OCI-LY1 (cell line): ENCODE data around the gene CEP104.

Experiments
- EZH2 ChIP-seq: fragments of 200-600 bp; sonication (generic), shearing (Covaris generic); IDR thresholded peaks from 2 replicates; pipeline ENCODE4 v1.8.0; 2017; ENCODE audit warnings: borderline replicate concordance, mixed run types, mild to moderate bottlenecking, antibody characterized with exemption, low read length, moderate library complexity, mixed read lengths
- TF ChIP-seq, protein P1 (sequence below): fragments of 200-600 bp; sonication (generic), shearing (Covaris generic); IDR thresholded peaks from 2 replicates; pipeline ENCODE4 v1.5.1; 2017; ENCODE audit warnings: mild to moderate bottlenecking, antibody characterized with exemption, low read length, moderate library complexity, mixed read lengths

- TF ChIP-seq, protein P1, sequence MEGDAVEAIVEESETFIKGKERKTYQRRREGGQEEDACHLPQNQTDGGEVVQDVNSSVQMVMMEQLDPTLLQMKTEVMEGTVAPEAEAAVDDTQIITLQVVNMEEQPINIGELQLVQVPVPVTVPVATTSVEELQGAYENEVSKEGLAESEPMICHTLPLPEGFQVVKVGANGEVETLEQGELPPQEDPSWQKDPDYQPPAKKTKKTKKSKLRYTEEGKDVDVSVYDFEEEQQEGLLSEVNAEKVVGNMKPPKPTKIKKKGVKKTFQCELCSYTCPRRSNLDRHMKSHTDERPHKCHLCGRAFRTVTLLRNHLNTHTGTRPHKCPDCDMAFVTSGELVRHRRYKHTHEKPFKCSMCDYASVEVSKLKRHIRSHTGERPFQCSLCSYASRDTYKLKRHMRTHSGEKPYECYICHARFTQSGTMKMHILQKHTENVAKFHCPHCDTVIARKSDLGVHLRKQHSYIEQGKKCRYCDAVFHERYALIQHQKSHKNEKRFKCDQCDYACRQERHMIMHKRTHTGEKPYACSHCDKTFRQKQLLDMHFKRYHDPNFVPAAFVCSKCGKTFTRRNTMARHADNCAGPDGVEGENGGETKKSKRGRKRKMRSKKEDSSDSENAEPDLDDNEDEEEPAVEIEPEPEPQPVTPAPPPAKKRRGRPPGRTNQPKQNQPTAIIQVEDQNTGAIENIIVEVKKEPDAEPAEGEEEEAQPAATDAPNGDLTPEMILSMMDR: no peak
- TF ChIP-seq EZH2: no peak
Observed at GRCh38 chr1:3783651-3784474, 73.1 kb downstream of the CEP104 start.
